ENCODE data around the gene CAPS.
"Not testable (repeated sequence)": the region's sequence is repeated elsewhere in the genome, so short reads cannot be mapped to it uniquely, and the experiment has no call there.

CAPS gene

GRCh38 chr19:5957170-5957569 lies 43.1 kb downstream of the CAPS start:
- DNase-seq (ENCODE audit: low read depth) = no peak

- DNase-seq (ENCODE audit: low read depth) = no peak
Observed at GRCh38 chr19:5958074-5958850, 44.2 kb downstream of the CAPS start.

GRCh38 chr19:5958851-5959122 lies 44.7 kb downstream of the CAPS start:
- no peak for DNase-seq (ENCODE audit: low read depth)

GRCh38 chr19:5959260-5960004 lies 45.4 kb downstream of the CAPS start:
- DNase-seq (ENCODE audit: low read depth) = no peak

GRCh38 chr19:5960005-5961001 lies 46.2 kb downstream of the CAPS start:
- DNase-seq (ENCODE audit: low read depth) = no peak

GRCh38 chr19:5961641-5961968 lies 47.6 kb downstream of the CAPS start:
- not testable (repeated sequence) for DNase-seq (ENCODE audit: low read depth)

- DNase-seq (ENCODE audit: low read depth) = no peak
Observed at GRCh38 chr19:5961969-5962945, 48.2 kb downstream of the CAPS start.

- not testable (repeated sequence) for DNase-seq (ENCODE audit: low read depth)
Observed at GRCh38 chr19:5963259-5963658, 49.2 kb downstream of the CAPS start.

GRCh38 chr19:5963855-5964254 lies 49.8 kb downstream of the CAPS start:
- no peak for DNase-seq (ENCODE audit: low read depth)

- DNase-seq (ENCODE audit: low read depth) = no peak
Observed at GRCh38 chr19:5964816-5965565, 50.9 kb downstream of the CAPS start.
